ENCODE results near the gene TNRC6C. TPM values are rescaled to one million over a fixed set of nuclear protein-coding genes. Genes with fewer than 3 reads are reported as not detected.
"Not testable (repeated sequence)": the region's sequence is repeated elsewhere in the genome, so short reads cannot be mapped to it uniquely, and the experiment has no call there.

Gene TNRC6C
- total RNA-seq, 1 experiment from 2014 or later = 7.5 TPM

DNA sequence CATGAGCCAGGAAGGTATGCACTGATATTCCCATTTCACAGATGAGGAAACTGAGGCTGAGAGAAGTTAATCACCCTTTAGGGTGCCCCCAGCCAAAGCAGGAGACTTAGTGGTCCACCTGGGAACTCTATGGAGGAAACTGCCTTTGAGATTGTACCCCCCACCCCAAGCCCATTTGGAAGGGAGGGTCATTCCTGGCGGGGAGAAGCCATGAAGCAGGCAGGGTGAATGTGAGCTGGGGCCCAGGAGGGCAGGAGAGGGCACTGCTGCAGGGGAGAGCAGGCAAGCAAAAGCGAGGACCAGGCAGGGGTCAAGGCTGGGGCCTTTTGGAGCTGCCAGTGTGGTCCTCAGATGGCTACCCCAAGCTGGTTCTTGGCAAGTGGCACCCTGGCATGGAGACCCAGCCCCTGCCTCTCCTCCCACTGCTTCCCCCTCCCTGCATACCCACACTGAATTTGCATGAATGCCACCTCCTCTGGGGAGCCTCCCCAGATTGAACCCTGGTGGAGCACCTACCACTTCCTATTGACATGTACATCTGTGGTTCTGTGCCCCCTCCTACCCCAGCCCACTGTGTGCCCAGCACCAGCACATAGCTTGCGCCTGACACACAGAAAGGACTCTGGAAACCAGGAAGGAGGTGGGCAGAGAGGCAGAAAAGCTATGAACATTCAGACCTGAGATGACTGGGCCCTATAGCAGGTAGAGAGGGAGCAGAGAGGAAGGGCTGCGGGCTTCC lies 171.0 kb downstream of the TNRC6C start:
- DNase-seq (ENCODE audit: low read depth, low spot score) = no peak

DNA sequence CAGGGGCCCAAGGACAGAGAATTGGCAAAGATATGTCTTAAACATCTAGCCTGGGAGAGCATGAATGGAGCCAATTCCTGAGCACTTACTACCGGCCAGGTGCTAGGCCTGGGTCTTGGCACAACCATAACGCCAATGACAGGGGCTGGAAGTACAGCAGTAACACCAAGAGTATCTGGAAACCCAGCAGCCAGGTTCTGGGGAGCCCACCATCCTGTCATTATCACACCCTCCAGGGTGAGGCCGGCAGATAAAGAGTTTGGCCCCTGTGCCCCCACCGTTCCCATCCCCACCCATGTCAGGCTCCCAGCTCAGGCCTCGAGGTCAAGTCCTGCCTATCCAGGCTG lies 171.6 kb downstream of the TNRC6C start:
- in situ Hi-C loops (cut with HindIII; ENCODE audit: low pct_unique_long_range_greater_than_20kb, low sequenced_read_pairs) = no loop called here
- no peak for DNase-seq (ENCODE audit: low read depth, low spot score)

More for the DNA sequence above, 171.0 kb downstream of the TNRC6C start:
- in situ Hi-C loops (cut with HindIII; ENCODE audit: low pct_unique_long_range_greater_than_20kb, low sequenced_read_pairs) = no loop called here

GRCh38 chr17:78130437-78131101 lies 172.1 kb downstream of the TNRC6C start, which contains the start of gene TMC8:
Gene TMC8 (plus strand): TSS chr17:78130771. CDS start chr17:78131589, 818 bp downstream.
- DNase-seq (ENCODE audit: low read depth, low spot score) = peak; percentile 47
- in situ Hi-C loops (cut with HindIII; ENCODE audit: low pct_unique_long_range_greater_than_20kb, low sequenced_read_pairs) = no loop called here

DNA sequence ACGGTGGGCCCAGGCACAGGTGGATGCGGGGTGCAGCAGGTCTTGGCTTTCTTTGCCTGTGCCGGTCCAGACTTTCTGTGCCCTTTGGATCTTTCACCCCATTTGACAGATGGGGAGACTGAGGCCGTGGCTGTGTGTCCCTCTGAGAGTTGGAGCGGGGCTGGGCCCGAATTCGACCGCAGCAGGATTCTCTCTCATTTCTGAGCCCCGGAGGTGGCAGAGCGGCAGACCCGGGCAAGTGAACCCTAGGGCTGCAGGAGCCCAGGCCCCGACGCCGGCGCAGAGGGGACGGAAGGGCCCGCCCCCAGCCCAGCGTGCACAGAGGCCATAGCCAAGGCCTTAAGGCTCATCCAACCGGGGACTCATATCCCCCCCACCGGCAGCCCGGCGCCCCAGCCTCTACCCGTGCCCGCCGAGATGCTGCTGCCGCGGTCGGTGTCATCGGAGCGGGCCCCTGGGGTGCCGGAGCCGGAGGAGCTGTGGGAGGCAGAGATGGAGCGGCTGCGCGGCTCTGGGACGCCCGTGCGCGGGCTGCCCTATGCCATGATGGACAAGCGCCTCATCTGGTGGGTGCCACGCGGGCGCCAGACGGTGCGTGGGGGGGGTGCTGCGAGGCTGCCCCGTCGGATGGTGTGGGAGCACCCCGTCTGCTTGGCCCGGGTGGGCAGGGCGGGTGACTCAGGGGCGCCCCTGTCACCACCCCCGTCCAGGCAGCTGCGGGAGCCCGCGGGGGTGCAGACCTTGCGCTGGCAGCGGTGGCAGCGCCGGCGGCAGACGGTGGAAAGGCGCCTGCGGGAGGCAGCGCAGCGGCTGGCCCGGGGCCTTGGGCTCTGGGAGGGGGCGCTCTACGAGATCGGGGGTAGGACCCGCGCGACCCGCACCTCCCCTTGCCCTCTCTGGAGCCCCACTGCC lies 172.9 kb downstream of the TNRC6C start:
- DNase-seq (ENCODE audit: low read depth, low spot score) = no peak
- in situ Hi-C loops (cut with HindIII; ENCODE audit: low pct_unique_long_range_greater_than_20kb, low sequenced_read_pairs) = no loop called here

DNA sequence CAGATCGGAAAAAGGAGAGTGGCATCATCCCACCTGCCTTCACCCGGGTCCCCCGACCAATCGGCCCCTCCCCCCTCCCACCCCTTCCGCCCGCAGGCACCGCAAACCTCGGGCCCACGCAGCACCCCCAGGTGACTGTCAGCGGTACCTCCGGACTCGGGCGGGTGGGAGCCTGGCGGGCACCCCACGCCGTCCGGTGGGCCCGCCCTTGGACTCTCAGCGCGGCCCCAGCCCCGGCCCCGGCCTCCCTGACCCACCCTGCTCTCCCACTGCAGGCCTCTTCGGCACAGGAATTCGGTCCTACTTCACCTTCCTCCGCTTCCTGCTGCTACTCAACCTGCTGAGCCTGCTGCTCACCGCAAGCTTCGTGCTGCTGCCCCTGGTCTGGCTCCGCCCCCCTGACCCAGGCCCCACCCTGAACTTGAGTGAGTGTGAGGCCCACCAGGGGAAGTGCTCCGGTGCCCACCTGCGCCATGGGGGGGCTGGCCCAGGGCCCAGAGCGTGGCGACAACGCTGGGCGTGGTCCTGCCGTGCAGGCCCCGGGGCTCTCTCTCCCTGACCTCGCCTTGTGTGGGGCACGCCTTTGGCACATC lies 173.7 kb downstream of the TNRC6C start:
- DNase-seq (ENCODE audit: low read depth, low spot score) = no peak
- in situ Hi-C loops (cut with HindIII; ENCODE audit: low pct_unique_long_range_greater_than_20kb, low sequenced_read_pairs) = no loop called here

DNA sequence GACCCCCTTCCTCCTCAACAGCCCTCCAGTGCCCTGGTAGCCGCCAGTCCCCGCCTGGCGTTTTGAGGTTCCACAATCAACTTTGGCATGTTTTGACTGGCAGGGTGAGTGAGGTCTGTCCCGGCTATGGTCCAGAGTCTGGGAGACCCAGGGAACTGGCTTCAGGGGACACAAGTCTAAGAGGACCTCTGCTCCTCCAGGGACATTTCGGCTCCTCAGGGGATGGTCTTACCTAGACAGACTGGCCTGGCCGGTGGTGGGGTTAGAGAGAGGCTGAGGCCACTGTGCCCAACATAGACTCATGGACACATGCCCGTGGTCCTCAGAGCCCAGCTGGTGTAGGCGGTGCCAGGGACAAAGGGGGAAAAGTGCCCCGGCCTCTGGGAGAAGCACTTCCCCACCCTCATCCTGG lies 174.3 kb downstream of the TNRC6C start:
- in situ Hi-C loops (cut with HindIII; ENCODE audit: low pct_unique_long_range_greater_than_20kb, low sequenced_read_pairs) = no loop called here
- DNase-seq (ENCODE audit: low read depth, low spot score) = no peak

DNA sequence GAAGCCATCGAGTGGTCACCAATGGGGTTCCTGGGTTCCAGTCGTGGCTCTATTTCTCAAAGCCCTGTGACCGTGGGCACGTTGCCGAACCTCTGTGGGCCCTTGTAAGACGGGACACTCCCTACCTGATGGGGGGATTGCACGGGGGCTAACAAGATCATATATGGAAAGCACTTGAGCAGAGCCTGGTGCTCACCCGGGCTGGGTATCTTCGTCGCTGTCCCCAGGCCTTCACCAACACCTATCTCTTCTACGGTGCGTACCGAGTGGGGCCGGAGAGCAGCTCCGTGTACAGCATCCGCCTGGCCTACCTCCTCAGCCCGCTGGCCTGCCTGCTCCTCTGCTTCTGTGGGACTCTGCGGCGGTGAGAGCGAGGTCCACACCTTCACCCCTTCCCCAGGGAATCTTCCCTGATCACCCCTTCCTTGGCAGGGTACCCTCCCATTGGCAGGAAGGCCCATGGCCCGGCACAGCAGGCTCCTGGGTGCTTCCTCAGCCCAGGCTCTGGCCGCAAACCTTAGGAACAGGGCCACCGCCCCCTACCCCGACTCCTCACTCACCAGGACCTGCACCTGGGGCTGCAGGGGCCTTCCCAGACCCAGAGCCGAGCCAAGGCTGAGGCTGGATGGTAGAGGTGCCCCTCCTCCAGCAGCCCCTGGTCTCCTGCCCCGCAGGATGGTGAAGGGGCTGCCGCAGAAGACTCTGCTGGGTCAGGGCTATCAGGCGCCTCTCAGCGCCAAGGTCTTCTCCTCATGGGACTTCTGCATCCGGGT lies 174.9 kb downstream of the TNRC6C start:
- DNase-seq (ENCODE audit: low read depth, low spot score) = no peak
- in situ Hi-C loops (cut with HindIII; ENCODE audit: low pct_unique_long_range_greater_than_20kb, low sequenced_read_pairs) = no loop called here

- peak; percentile 92 for DNase-seq (ENCODE audit: low read depth, low spot score)
- in situ Hi-C loops (cut with HindIII; ENCODE audit: low pct_unique_long_range_greater_than_20kb, low sequenced_read_pairs) = no loop called here
Measured at GRCh38 chr17:78133971-78134898, 175.7 kb downstream of the TNRC6C start.

GRCh38 chr17:78134899-78135385 lies 176.4 kb downstream of the TNRC6C start:
- in situ Hi-C loops (cut with HindIII; ENCODE audit: low pct_unique_long_range_greater_than_20kb, low sequenced_read_pairs) = no loop called here
- DNase-seq (ENCODE audit: low read depth, low spot score) = no peak

- in situ Hi-C loops (cut with HindIII; ENCODE audit: low pct_unique_long_range_greater_than_20kb, low sequenced_read_pairs) = no loop called here
- no peak for DNase-seq (ENCODE audit: low read depth, low spot score)
Measured at GRCh38 chr17:78135858-78136500, 177.5 kb downstream of the TNRC6C start.

DNA sequence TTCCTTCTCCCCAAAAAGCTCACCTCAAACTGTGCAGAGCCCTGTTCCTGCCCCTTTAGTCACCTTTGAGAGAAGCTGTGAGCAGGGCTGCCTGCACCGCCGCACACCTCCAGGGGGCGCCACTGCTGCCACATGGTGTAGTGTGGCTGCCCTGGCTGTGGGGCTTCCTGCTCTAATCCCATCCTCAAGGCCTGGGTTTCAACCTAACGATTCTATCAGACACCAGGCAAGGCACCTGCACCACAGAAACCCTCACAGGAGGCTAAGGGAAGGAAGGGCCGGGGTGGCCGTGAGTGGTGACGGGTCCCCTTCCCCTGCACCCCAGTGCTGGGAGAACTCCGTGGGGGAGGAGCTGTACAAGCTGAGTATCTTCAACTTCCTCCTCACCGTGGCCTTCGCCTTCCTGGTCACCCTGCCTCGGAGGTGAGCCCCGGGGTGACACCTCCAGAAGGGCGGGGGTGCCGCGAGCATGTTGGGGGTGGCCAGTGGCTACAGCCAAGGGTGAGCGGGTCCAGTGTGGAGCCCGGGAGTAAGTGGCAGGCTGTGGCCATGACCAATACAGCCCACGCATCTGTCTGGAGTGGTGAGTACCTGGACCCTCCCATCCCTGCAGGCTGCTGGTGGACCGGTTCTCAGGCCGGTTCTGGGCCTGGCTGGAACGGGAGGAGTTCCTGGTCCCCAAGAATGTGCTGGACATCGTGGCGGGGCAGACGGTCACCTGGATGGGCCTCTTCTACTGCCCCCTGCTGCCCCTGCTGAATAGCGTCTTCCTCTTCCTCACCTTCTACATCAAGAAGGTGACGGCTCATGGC lies 179.1 kb downstream of the TNRC6C start:
- in situ Hi-C loops (cut with HindIII; ENCODE audit: low pct_unique_long_range_greater_than_20kb, low sequenced_read_pairs) = no loop called here
- DNase-seq (ENCODE audit: low read depth, low spot score) = peak; percentile 56

DNA sequence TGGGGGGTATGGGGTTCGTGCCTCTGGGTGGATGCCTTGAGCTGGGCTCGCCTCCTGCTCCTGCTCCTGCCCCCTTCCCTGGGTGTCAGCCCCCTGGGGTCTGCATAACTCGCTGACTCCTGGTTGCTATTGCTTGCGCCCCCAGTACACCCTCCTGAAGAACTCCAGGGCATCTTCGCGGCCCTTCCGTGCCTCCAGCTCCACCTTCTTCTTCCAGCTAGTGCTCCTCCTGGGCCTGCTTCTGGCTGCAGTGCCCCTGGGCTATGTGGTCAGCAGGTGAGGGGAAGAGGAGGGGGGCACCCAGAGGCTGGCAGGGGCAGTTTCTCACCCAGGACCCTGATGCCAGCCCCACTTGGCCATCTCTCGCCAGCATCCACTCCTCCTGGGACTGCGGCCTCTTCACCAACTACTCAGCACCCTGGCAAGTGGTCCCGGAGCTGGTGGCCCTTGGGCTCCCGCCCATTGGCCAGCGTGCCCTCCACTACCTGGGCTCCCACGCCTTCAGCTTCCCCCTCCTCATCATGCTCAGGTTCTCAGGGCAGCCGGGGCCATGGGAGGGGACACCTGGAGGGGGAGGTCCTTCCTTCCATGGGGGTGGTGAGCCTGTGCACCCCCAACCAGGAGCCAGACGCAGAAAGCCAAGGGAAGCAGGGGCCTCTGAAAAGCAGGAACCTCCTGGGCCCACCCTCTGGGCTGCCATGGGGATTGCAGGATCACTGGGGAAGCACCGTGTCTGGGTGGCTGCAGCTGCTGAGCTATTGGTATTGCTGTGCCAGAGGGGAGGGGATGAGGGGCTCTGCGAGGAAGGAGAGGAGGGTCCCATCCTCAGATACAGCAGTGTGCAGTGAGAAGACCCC lies 179.9 kb downstream of the TNRC6C start:
- no peak for DNase-seq (ENCODE audit: low read depth, low spot score)
- in situ Hi-C loops (cut with HindIII; ENCODE audit: low pct_unique_long_range_greater_than_20kb, low sequenced_read_pairs) = no loop called here

DNA sequence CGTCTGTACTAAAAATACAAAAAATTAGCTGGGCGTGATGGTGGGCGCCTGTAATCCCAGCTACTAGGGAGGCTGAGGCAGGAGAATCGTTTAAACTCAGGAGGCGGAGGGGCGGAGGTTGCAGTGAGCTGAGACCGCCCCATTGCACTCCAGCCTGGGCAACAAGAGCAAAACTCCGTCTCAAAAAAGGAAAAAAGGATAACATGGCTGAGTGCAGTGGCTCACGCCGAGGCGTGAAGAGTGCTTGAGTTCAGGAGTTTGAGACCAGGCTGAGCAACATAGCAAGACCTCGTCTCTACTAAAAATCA lies 181.3 kb downstream of the TNRC6C start:
- DNase-seq (ENCODE audit: low read depth, low spot score); in situ Hi-C loops (cut with HindIII; ENCODE audit: low pct_unique_long_range_greater_than_20kb, low sequenced_read_pairs): not testable (repeated sequence)
